ENCODE data around the gene ZNF662.

- TF ChIP-seq CTCF (IDR thresholded peaks at IDR 0.05) (no peak), POLR2A (IDR thresholded peaks at IDR 0.05) (no peak)
Observed at GRCh38 chr3:42946050-42946449, 40.1 kb downstream of the ZNF662 start.
